AG04449 (cell line): Measurements from ENCODE around the gene PRPF8.
A peak's percentile ranks its signal among the peaks of the same experiment; 100 is the strongest.
"Not testable (repeated sequence)": the region's sequence is repeated elsewhere in the genome, so short reads cannot be mapped to it uniquely, and the experiment has no call there.

Experiments
- CTCF ChIA-PET: fragments of 350-600 bp; formaldehyde crosslinking; extraction: SDS; loops from one replicate; lab custom pipeline; 2021; ENCODE audit warnings: antibody characterized with exemption; lab: Yijun Ruan, JAX
- POLR2A ChIA-PET: fragments of 400-600, 350-600 bp; formaldehyde crosslinking; extraction: SDS; loops from one replicate; lab custom pipeline; 2020; ENCODE audit warnings: antibody characterized with exemption, inconsistent platforms; lab: Yijun Ruan, JAX
- DNase-seq: peaks from one replicate; pipeline ENCODE4 v3.0.0-alpha.2; 2010; ENCODE audit warnings: low read depth, low spot score
- H3K4me3 ChIP-seq: 2 replicates; pipeline ENCODE4 v1.5.1; 2011; ENCODE audit warnings: low read depth, mild to moderate bottlenecking, control low read depth, low read length
- TF ChIP-seq, protein P1 (sequence below): IDR thresholded peaks from one replicate; pipeline ENCODE4 v1.5.1; 2011; ENCODE audit warnings: mild to moderate bottlenecking, moderate library complexity, low read length, control low read depth, inconsistent platforms; ENCODE audit not compliant: insufficient read depth; ENCODE audit errors: missing control alignments

Gene PRPF8

GRCh38 chr17:1686086-1686485 lies 1.4 kb upstream of the PRPF8 start:
- TF ChIP-seq, protein P1, sequence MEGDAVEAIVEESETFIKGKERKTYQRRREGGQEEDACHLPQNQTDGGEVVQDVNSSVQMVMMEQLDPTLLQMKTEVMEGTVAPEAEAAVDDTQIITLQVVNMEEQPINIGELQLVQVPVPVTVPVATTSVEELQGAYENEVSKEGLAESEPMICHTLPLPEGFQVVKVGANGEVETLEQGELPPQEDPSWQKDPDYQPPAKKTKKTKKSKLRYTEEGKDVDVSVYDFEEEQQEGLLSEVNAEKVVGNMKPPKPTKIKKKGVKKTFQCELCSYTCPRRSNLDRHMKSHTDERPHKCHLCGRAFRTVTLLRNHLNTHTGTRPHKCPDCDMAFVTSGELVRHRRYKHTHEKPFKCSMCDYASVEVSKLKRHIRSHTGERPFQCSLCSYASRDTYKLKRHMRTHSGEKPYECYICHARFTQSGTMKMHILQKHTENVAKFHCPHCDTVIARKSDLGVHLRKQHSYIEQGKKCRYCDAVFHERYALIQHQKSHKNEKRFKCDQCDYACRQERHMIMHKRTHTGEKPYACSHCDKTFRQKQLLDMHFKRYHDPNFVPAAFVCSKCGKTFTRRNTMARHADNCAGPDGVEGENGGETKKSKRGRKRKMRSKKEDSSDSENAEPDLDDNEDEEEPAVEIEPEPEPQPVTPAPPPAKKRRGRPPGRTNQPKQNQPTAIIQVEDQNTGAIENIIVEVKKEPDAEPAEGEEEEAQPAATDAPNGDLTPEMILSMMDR, result no peak
- DNase-seq, result no peak
- CTCF ChIA-PET, result no interaction called here
- no peak overlapping the region for H3K4me3 ChIP-seq
- POLR2A ChIA-PET, result no interaction called here

DNA sequence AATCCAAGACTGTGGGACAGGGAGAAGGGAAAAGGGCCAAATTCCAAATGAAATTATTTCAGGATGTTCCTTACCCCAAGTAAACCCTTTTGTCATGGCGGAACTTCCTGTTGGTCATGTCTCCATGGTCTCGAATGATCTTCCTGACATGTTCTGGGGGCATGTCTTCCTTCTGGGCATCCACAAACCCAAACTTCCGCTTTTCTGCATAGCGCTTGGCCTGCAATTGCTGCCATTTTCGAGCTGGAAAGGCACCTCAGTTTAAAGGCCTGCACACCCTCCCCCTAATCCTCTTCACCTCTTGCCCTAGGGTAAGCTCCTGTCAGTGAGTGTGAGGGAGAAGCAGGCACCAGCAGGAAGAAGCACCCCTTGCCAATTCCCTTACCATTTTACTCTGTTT lies 1.2 kb downstream of the PRPF8 start:
- ChIA-PET CTCF (interaction anchor here (1.0 to 3.8 kb wide), 6 partner anchors 10 to 100 kb away, joined by 4 to 25 read pairs (median 6); partner anchors contain the start of gene RILP), POLR2A (interaction anchor here (1.0 to 2.2 kb wide), 4 partner anchors 10 to 34 kb away, joined by 3 to 11 read pairs (median 8); partner anchors contain the start of gene RILP)
- H3K4me3 ChIP-seq, result peak overlapping the region; percentile 86
- TF ChIP-seq, protein P1, result no peak
- no peak for DNase-seq

DNA sequence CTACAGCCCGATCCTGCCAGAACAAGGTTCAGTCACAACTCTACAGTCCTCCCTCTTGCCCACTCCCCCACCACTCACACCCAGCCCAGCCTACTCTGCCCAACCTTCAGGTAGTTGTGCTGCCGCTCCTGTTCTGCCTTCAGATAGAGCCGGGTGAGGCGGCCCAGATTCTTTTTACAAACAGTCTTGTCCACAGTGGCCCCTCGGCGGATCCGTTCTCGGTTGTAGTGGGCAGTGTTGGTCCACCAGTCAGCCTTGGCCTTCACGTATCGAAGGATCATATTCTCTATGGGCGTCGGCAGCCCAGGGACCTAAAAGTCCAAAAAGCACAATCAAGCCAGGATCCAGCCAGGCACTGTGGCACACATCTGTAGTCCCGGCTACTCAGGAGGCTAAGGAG lies 8.3 kb downstream of the PRPF8 start:
- POLR2A ChIA-PET, result no interaction called here
- CTCF ChIA-PET, result no interaction called here
- TF ChIP-seq, protein P1, result no peak

DNA sequence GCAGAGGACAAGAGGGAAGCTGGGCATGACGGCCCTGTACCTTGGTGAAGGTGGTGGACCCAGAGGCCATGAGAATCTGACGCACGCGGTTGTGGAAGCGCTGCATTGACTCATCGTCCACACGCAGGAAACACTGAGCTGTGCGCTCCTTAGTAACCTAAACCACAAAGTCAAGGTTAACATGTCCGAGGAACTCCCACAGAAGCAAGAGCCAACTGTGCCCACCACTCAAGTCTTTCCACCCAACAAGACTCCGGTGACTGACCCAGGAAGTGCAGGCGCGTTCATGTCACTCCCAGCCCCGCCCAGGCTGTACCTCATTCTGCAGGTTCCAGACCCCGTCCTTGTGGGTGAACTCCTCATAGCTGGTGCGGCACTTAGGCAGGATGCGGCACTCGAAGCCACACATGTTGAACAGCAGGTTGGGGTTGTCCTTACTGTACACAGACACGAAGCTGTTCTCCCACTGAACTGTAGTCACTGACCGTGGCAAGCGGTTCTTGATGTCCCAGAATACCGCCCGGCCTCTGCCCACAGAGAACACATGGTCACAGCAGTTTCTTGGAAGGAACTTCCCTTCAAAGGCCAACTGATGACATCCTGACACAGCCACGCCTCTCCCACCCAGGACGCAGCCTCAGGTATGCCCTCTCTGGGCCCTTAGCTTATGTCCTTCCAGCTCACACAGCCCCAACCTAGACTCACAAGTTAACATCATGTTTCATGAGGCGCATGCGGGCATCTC lies 11.5 kb downstream of the PRPF8 start:
- TF ChIP-seq, protein P1, result no peak
- ChIA-PET POLR2A (interaction anchor here (0.6 kb wide), 1 partner anchor 11 kb away, joined by 3 read pairs; no protein-coding TSS in a partner anchor), CTCF (interaction anchor here (1.0 to 8.5 kb wide), 3 partner anchors 10 to 24 kb away, joined by 4 to 92 read pairs (median 29); partner anchors contain the start of genes RILP and SCARF1)
- no peak overlapping the region for H3K4me3 ChIP-seq
- DNase-seq, result no peak

More for the DNA sequence above, 8.3 kb downstream of the PRPF8 start:
- no peak for DNase-seq
- no peak overlapping the region for H3K4me3 ChIP-seq

GRCh38 chr17:1663934-1664333 lies 20.7 kb downstream of the PRPF8 start:
- H3K4me3 ChIP-seq, POLR2A ChIA-PET, DNase-seq: not testable (repeated sequence)
- CTCF ChIA-PET, result interaction anchor here (1.4 to 8.1 kb wide), 4 partner anchors 9 to 90 kb away, joined by 3 to 102 read pairs (median 16); partner anchors contain the start of genes RILP and SCARF1

DNA sequence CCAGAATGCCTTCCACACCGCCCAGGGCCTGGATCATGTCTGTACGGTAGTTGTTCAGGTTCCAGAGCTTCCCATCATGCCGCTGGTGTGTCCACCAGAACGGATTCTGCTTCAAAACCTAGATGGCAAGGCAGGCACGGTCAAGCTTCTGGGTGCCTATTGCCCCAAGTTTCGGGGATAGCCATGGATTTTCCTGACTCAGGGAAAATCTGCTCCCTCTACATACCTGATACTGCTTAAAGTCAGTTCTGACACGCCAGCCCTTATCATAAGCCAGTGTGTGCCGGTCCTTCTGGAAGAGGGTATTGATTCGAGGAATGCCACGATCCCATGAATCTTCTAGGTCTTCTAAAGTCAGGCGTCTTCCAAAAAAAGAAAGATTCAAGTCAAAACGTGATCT lies 23.6 kb downstream of the PRPF8 start:
- DNase-seq, result no peak
- CTCF ChIA-PET, result interaction anchor here (1.0 to 8.1 kb wide), 5 partner anchors 8 to 123 kb away, joined by 3 to 102 read pairs (median 29); partner anchors contain the start of genes RILP and SCARF1
- no peak overlapping the region for H3K4me3 ChIP-seq
- TF ChIP-seq, protein P1, result no peak
- POLR2A ChIA-PET, result interaction anchor here (1.0 to 1.7 kb wide), 2 partner anchors 12 to 55 kb away, joined by 3 to 4 read pairs; partner anchors contain the start of gene RILP
